HL-60 (cell line): ENCODE data around the gene LUZP1.

Source experiments
- CTCF ChIP-seq: IDR thresholded peaks from one replicate; pipeline ENCODE4 v1.5.1; 2011; ENCODE audit warnings: low read length, control low read depth, inconsistent platforms; ENCODE audit not compliant: insufficient read depth
- GABPA ChIP-seq: IDR thresholded peaks from 2 replicates; pipeline ENCODE4 v1.6.1; 2012; ENCODE audit warnings: low read depth

- TF ChIP-seq CTCF (no peak), GABPA (no peak)
These were observed 42.5 kb downstream of the LUZP1 start for GRCh38 chr1:23126200-23126599.
